CD4-positive, alpha-beta T cell treated with Interleukin-17A for 1 hour (primary cell): ENCODE results near the gene BLVRB.
A peak's percentile ranks its signal among the peaks of the same experiment; 100 is the strongest.
"Not testable (repeated sequence)": the region's sequence is repeated elsewhere in the genome, so short reads cannot be mapped to it uniquely, and the experiment has no call there.

Source experiments
- DNase-seq: peaks from one replicate; pipeline ENCODE4 v3.0.0-alpha.2; 2020

BLVRB gene

GRCh38 chr19:40446263-40446784 lies 19.2 kb downstream of the BLVRB start:
- DNase-seq: no peak

DNA sequence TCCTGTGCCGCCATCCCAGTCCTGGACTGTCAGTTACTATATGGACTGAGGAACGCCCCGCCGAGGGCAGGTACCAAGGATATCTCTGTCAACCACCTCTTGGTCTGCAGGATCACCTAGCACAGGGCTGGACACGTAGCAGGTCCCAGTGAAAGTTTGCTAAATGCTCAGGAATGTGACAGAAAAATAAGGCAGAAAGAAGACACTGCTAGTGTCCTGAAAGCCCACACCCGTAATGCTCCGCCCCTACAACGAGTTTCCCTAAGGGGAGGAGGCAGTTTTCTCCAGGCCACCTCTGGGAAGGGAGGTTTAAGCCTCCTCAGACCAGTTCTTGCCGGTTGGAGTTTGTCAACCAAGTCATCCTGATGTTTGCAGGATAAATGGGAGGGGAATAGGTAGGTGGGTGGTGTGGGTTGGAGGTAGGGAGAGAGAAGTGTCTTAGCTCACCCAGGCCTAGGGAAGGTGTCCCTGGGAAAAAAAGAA lies 19.7 kb downstream of the BLVRB start:
- DNase-seq: no peak

GRCh38 chr19:40444825-40445312 lies 20.7 kb downstream of the BLVRB start:
- no peak for DNase-seq

GRCh38 chr19:40444000-40444824 lies 21.3 kb downstream of the BLVRB start, which contains the start of gene SERTAD3:
TSS of gene SERTAD3 (minus strand) at chr19:40444335. CDS start at chr19:40442080, 2,255 bp downstream.
- peak; percentile 96 for DNase-seq

DNA sequence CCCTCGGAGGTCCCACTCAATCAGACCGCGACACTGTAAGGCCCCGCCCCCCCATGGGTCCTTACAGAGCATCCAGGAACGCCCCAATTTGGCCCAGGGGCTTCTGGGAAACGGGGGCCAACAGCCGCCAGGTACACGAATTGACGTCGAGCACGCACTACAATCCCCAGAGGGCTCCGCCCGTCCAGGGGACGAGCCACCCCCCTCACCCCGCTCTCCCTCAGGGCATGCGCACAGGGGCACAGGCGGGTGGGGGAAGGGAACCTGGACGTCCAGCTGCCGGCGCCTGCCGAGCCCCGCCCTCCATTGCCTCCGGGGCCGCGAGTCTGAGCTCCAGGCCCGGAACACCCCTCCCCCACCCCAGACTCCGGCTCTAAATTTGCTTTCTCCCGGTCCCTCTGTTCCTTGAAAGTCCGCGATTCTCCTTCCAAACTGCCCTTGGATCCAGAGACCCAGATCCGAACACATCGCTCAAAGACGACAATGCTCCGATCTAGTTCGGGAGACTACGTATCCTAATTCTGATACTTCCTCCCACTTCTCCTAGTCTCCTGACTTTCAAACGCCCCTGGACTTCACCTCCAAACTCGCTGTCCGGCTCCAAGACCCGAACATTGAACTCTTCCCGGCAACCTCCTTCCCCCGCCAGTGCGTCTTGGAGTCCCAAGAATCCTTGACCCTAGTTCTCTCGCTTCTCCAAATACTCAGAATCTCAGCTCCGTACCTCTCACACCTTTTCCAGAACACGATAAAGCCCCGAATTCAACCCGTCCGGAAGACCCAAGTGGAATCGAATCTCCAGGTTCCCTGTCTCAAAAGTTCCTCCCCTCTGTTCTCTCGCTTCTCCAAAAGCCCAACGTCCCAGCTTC lies 22.2 kb downstream of the BLVRB start:
- DNase-seq: peak; percentile 100

- no peak for DNase-seq
Observed at GRCh38 chr19:40442328-40443130, 23.0 kb downstream of the BLVRB start.

DNA sequence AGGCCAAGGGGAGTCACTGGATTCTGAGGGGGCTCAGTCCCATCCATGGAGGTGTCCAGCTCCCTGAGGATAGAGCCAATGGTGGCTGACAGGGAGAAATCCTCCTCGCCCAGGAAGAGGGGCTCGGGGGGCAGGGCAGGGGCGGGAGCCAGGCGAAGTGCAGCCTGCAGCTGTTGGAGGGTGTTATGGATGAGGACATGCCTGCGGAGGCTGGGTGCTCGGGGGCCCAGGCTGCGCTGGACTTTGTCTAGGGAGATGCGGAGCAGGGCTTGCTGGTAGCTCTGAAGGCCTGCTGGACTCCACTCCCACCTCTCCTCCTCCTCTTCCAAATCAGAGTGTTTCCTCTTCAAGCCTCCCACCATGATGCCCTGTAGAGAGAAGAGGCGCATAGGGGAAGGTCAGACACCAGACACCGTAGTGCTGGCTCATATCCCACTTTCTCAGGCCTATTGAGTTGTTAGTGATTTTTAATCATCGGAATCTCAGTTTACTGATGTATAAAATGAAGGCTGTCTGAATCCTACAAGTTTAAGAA lies 23.8 kb downstream of the BLVRB start:
- no peak for DNase-seq

DNA sequence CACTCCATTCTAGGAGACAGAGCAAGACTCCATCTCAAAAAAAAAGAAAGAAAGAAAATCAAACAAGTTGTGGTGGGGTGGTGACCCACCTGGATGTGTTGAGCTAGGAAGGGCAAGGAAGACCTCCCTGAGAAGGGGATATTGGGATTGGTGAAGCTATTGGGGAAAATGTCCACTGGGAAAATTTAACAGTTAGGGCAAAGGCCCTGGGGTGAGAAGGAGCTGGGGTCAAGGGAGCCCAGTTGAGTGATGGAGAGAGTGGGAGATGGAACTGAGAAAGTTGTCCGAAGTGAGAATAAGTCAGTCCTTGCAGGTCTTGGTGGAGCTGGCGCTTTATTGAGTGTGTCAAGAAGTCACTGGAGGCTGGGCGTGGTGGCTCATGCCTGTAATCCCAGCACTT lies 27.3 kb downstream of the BLVRB start:
- DNase-seq: no peak

- peak; percentile 56 for DNase-seq
Observed at GRCh38 chr19:40433391-40434216, 31.9 kb downstream of the BLVRB start.

DNA sequence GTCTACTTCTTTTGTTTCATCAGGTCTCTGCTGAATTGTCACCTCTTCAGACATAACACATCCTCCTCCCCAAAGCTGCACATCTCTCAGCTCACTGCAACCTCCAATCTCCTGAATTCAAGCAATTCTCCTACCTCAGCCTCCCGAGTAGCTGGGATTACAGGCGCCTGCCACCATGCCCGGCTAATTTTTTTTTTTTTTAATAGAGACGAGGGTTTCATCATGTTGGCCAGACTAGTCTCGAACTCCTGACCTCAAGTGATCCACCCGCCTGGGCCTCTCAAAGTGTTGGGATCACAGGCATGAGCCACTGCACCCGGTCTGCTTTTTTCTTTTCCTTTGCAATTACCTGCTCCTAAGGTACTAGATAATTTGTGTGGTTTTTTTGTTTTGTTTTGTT lies 32.8 kb downstream of the BLVRB start:
- not testable (repeated sequence) for DNase-seq

DNA sequence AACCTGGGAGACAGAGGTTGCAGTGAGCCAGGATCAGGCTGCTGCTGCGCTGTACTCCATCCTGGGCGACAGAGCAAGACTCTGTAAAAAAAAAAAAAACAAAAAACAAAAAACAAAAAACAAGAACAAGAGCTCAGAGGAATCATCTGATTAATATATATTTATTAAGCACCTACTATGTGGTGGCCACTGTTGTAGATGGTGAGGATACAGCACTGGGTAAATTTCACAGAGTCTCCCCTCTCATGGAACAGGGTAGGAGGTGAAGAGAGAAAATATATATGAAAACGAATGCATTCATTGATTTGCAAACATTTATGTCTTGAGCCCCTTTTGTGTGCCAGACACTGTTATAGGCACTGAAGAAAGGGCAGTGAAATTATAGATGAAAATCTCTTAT lies 33.8 kb downstream of the BLVRB start:
- DNase-seq: no peak

GRCh38 chr19:40430242-40430641 lies 35.3 kb downstream of the BLVRB start:
- not testable (repeated sequence) for DNase-seq

DNA sequence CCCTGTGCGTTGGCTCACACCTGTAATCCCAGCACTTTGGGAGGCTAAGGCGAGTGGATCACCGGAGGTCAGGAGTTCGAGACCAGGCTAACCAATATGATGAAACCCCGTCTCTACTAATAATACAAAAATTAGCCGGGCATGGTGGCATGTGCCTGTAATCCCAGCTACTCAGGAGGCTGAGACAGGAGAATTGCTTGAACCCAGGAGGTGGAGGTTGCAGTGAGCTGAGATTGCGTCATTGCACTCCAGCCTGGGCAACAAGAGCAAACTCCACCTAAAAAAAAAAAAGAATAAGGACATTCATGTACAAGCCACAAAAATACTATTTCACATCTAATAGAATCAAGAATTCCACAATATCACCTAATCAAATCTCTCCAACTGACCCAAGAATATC lies 37.3 kb downstream of the BLVRB start:
- not testable (repeated sequence) for DNase-seq

DNA sequence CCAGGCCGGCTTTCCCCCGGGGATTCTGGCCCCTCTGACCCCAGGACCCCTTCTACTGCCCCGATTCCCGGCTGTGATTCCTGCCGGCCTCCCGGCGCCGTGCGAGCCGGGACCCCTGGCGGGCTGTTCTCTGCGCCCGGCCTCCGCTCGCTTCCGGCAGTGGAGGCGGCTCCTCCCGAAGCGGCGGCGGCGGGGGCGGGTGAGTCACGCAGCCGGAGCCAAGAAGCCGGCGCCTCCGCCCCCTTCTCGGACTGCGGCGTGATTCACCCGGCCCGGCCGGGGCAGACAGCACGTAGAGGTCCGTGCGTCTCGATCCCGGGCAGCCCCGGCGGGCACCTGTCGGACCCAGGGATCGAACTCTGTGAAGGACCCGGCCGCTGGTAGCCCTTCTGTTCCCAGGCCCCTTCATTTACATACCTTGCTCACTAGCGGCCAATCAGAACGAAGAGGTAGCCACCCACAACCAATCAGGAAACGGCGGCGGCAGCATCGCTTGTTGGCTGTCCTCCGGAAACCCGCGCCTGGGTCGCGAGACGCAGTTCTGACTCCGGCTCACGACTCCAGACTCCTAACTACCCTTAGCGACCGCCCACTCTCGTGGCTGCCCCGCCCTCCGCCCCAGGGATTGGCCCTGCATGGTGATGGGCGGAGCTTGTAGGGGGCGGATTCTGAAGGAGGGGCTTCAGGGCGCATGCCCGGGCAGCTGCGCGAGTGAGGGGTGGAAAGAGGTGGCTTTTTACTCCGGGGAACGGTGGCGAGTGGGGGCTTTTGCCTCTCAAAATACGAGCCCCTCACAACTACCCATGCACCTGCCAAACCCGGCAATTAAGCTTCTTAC lies 39.9 kb downstream of the BLVRB start, which contains the start of gene SERTAD1:
SERTAD1 (minus strand) TSS at position 543 of the 838 bp plus-strand sequence. CDS start 2,446 bp downstream, outside the sequence.
- DNase-seq: peak; percentile 100

DNA sequence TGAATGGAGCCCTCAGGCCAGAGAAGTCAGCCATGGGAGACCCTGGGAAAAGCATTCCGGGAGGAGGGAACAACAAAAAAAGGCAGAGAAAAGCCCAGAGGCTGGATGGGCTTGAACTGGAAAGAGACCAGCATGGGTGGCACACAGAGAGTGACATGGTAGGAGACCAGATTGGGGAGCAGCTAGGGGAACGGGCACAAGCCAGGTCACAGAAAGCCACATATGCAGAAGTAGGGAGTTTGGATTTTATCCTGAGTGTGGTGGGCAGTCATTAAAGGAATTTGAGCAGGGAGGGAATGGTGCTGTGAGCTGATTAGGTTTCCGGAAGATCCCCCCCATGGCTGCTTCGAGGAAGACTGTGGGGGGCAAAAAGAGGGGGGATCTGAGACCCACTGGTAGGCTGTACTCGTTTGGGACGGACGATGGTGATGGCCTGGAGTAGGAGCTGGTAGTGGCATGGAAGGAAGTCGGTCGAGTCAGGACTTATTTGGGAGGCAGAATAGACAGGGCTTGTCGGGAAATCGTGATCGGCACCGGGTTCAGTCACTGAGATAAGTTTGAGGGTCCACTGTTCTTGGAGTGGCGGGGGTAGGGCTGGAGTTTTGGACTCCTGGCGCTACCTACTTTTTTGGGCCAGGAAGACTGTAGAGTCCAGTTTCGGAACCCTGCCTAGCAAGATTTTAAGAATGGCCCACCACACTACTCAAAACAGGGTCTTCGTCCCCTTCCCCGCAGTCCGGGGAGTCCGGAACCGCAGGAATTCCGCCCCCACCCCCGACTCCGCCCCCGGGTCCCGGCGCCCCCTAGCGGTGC lies 40.7 kb downstream of the BLVRB start:
- no peak for DNase-seq

DNA sequence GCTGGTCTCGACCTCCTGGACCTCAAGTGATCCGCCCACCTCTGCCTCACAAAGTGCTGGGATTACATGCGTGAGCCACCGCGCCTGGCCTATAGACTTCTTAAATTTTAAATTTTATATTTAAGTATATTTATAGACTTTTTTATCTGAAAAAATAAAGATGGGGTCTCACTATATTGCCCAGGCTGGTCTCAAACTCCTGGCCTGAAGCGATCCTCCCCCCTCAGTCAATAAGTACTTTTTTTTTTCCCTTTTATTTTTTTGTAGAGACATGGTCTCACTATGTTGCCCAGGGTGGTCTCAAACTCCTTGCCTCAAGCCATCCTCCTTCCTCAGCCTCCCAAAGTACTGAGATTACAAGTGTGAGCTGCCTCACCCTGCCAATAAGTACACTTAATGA lies 41.6 kb downstream of the BLVRB start:
- no peak for DNase-seq

GRCh38 chr19:40422748-40423566 lies 42.6 kb downstream of the BLVRB start:
- DNase-seq: no peak
